HG03521 (cell line): ENCODE results near the gene LGALS4.
"Not testable (repeated sequence)": the region's sequence is repeated elsewhere in the genome, so short reads cannot be mapped to it uniquely, and the experiment has no call there.

Experiments
- ATAC-seq: cut with Tn5 transposase; IDR thresholded peaks from one replicate; pipeline ENCODE4 v1.9.1; 2021; ENCODE audit warnings: mild to moderate bottlenecking, moderate library complexity; ENCODE audit not compliant: unreplicated experiment

The LGALS4 gene, protein sequence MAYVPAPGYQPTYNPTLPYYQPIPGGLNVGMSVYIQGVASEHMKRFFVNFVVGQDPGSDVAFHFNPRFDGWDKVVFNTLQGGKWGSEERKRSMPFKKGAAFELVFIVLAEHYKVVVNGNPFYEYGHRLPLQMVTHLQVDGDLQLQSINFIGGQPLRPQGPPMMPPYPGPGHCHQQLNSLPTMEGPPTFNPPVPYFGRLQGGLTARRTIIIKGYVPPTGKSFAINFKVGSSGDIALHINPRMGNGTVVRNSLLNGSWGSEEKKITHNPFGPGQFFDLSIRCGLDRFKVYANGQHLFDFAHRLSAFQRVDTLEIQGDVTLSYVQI

DNA sequence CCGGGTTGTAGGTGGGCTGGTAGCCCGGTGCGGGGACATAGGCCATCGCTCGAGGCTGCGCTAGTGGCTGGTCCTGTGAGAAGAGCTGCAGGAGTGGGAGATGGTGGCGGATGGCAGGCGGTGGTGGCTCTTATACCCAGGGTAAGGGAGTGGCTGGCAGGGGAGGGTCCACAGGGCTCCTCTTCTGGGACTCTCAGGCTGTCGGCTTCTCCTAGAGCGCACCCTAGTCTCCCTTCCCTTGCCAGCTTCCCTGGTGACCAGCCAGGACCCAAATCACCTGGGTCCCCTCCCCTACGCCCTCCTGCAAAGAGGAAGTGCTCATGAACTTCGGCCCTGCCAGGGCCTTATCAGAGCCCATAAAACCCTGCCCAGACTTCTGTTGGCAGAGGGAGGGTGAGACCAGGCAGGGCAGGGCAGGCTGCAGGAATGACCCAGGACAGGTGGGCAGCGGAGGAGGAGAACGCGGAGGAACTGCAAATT lies at the start of gene LGALS4:
LGALS4 (minus strand) TSS at position 105 of the 480 bp plus-strand sequence; CDS start at position 46, 59 bp downstream.
- ATAC-seq, result no peak

DNA sequence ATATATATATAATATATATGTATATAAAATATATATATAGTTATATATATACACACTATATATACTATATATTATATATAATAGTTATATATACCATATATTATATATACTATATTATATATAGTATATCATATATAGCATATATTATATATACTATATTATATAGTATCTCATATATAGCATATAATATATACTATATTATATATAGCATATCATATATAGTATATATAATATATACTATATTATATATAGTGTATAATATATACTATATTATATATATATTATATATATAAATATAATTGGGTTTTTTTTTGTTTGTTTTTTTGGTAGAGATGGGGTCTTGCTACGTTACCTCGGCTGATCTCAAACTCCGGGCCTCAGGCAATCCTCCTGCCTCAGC lies 48.6 kb upstream of the LGALS4 start:
- no peak for ATAC-seq

DNA sequence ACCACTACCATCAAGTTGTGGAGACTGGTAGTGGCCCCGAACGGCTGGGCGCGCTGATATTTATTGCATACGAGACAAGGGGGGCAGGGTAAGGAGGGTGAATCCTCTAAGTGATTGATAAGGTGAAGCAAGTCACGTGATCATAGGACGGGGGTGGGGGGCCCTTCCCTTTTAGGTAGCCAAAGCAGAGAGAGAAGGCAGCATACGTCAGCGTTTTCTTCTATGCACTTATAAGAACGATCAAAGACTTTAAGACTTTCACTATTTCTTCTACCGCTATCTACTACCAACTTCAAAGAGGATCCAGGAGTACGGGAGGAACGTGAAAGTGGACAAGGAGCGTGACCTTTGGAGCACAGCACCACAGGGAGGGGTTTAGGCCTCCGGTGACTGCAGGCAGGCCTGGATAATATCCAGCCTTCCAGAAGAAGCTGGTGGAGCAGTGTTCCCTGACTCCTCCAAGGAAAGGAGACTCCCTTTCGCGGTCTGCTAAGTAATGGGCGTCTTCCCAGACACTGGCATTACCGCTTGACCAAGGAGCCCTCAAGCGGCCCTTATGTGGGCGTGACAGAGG lies 47.0 kb upstream of the LGALS4 start:
- not testable (repeated sequence) for ATAC-seq

DNA sequence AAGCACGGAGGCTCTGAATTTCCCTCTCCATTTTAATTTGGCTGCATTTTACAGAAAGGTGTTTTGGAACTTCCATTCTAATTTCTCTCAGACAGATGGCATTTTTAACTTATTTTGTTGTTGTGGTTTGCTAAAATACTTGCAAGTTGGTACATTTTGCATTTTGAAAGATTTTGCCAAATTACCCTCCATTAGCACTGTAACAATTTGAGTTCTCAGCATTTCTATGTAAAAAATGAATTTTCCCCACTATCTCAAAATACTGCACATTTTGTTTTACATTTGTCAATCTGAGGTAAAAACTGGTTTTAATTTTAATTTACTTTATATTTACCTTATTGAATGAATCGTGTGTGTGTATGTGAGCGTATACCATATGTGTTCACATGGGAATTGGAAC lies 44.1 kb upstream of the LGALS4 start:
- ATAC-seq, result no peak

DNA sequence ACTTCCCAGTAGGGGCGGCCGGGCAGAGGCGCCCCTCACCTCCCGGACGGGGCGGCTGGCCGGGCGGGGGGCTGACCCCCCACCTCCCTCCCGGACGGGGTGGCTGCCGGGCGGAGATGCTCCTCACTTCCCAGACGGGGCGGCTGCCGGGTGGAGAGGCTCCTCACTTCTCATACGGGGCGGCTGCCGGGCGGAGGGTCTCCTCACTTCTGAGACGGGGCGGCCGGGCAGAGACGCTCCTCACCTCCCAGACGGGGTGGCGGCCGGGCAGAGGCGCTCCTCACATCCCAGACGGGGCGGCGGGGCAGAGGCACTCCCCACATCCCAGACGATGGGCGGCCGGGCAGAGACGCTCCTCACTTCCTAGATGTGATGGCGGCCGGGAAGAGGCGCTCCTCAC lies 43.0 kb upstream of the LGALS4 start:
- not testable (repeated sequence) for ATAC-seq

DNA sequence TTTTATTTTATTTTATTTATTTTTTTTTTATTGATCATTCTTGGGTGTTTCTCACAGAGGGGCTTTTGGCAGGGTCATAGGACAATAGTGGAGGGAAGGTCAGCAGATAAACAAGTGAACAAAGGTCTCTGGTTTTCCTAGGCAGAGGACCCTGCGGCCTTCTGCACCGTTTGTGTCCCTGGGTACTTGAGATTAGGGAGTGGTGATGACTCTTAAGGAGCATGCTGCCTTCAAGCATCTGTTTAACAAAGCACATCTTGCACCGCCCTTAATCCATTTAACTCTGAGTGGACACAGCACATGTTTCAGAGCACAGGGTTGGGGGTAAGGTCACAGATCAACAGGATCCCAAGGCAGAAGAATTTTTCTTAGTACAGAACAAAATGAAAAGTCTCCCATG lies 42.2 kb upstream of the LGALS4 start:
- ATAC-seq, result not testable (repeated sequence)

DNA sequence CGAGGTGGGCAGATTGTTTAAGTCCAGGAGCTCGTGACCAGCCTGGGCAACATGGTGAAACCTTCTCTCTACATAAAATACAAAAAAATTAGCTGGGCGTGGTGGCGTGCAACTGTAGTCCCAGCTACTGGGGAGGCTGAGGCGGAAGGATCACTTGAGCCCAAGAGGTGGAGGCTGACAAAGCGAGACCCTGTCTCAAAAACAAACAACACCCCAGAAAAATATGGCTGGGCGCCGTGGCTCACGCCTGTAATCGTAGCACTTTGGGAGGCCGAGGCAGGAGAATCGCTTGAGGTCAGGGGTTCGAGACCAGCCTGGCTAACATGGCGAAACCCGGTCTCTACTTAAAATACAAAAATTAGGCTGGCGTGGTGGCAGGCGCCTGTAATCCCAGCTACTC lies 40.5 kb upstream of the LGALS4 start:
- ATAC-seq, result no peak

DNA sequence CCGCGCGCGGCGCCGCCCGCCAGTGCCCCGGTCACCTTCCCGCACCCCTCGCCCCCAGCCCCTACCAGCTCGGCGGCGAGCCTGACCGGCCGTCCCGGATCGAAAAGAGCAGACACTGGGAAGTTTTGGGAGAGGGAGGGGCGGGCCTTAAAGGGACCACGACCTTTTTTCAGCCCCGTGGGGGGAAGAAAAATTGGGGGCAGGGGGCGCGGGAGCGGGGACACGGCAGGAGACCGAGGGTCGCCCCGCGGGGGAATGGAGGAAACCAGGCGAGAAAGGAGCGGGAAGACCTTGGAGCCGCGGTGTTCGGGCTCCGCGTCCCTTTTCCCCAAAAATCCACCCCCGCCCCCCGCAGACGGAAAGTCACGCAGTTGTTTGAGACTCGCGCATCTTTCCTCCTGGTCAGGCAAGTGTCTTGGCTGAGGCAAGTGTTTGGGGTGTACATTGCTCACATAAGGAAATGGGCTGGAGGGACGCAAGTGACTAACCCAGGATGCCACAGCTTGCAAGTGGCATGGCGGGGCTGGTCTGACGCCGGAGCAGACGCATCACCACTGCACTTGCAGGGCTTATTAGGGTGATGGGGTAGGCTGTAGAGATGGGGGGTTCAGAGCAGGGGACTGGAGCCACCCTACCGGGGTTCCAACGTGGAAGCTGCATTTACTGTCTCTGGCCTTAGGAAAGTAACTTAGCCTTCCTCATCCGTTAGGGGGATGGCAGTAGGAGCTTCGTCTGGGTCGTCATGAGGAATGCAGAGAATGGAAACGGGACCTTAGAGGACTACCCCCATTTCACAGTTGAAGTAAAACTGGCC lies 39.7 kb upstream of the LGALS4 start:
- ATAC-seq, result no peak

DNA sequence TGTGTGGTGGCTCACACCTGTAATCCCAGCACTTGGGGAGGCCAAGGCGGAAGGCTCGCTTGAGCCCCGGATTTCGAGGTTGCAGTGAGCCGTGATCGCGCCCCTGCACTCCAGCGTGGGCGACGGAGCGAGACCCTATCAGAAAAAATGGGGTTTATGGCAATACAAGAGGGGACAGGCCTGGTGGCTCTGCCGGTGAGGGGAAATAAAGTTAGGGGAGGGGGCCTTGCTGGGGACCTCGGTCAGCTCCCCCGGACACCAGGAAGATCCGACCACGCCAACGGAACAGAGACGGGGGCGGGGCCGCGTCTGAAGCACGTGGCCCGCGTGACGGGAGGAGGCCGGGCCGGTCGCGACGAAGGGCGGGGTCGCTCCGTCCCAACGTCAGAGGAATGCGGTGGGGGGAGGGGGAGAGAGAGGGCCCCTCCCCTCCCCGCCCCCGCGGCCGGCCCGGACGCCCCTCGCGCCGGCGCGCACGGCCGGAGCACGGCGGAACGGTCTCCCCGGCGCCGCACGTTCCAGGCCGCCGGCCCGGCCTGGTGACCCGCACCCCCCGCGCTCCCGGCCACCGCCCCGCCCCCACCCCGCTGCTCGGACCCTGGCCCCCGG lies 39.0 kb upstream of the LGALS4 start:
- peak; percentile 20 for ATAC-seq

DNA sequence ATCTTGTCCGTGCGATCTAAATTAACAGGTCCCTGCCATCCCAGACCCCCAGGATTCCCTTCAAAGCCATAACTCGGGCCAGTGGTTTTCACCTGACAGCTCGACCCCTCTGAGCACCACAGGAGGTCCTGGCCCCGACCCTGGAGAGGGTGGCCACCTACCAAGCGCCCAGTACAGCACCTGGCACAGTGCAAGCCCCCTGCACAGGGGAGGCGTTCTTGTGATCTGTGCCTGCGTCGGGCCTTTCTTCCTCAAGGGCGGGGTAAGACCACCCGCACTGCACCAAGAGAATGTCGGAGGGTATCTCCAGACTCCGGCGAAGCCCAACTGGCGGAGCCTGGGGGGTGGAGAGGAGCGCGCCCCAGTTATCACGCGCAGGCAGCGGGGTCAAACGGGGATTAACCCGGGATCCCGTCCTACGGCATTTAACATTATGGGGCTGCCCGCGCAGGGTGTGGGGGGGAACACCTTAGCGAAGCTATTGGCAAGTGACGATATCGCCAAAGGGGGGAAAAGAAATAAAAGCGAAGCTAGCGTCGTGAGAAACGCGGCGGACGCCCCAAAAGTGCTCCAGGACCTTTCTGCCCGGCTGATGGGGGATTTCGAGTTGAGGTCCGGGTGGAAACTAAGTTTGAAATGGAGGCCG lies 38.4 kb upstream of the LGALS4 start:
- no peak for ATAC-seq

DNA sequence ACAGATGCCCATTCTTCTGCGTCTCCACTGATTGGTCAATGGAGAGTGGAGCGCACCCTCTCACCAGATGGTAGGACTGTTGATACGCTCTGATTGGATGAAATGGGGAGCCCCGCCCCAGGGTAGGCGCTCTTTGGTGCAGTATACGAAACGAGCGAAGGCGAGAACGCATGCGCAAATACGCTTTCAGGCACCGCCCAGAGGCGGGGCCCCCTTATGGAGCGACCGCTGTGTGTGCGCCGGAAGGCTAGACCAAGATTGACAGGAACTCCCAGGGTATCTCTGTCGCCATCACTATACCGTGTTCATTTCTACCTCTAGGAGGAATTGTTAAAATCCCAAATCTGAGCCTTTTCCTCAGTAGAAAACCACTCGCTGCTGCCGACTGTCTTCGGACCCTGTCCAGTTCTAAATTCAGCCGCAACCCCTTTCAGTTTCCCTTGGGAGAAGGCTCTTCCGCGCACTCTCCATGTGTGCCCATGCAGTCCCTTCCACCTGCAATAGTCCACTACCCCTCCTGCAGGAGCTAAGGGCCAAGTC lies 37.8 kb upstream of the LGALS4 start:
- peak; percentile 55 for ATAC-seq

DNA sequence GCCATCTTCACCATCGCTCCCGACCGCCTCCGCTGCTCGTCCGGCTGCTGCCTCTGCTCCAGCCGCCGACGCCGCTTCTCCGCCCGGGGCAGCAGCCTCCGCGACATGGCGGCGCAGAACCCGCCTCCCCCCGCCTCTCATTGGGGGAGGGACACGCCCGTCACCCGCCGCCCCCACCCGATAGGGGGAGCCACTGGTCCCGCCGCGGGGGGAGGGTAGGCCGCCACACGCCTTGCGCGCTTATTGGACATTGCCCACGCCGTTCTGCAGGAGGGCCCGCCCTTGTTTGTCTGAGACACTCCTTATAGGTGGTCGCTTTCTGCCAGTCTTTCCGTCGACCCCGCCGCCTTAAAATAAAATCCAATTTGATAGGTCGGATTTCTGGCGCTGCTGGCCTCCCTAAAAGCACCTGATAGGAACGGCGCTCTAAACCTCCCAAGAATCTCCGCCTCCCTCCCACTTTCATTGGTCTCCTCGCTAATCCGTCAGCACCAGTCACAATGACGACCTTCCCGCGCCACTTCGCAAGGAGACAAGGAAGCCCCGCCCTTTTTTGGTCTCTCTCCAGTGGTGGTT lies 37.2 kb upstream of the LGALS4 start, which contains the start of gene HNRNPL:
HNRNPL (minus strand) TSS at position 127 of the 576 bp plus-strand sequence; CDS start at position 107, 20 bp downstream.
- peak; percentile 52 for ATAC-seq

DNA sequence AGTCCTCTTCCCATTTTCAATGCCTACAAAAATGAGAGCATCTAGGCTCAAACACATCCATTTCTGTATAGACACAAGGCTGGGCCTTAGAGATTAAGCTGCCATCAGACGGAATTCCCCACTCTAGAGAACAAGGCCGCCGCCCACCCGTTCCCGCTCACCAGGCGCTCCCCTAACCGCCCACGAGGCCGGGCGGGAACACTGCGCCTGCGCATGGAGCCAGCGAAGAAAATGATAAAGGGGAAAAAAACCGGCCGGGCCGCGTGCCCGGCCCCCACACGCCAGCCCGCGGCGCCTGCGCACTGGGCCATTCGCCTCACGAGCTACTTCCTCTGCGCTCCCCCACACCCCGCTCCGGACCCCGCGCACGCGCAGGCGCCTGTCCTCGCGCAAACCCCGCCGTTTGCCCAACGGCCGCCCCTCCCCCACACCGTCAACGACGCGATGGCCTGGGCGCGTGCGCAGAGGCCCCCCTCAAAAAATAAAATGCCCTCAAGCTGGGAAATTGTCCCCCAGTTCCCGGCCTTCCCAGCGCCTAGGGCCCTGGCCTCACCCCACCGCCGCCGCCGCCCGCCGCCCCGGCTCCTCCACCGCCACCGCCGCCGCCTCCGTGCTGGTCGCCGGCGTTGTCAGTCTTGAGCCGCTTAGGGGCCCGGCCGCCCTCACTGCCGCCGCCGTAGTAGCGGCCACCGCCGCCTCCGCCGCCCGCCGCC lies 36.6 kb upstream of the LGALS4 start:
- peak; percentile 31 for ATAC-seq

DNA sequence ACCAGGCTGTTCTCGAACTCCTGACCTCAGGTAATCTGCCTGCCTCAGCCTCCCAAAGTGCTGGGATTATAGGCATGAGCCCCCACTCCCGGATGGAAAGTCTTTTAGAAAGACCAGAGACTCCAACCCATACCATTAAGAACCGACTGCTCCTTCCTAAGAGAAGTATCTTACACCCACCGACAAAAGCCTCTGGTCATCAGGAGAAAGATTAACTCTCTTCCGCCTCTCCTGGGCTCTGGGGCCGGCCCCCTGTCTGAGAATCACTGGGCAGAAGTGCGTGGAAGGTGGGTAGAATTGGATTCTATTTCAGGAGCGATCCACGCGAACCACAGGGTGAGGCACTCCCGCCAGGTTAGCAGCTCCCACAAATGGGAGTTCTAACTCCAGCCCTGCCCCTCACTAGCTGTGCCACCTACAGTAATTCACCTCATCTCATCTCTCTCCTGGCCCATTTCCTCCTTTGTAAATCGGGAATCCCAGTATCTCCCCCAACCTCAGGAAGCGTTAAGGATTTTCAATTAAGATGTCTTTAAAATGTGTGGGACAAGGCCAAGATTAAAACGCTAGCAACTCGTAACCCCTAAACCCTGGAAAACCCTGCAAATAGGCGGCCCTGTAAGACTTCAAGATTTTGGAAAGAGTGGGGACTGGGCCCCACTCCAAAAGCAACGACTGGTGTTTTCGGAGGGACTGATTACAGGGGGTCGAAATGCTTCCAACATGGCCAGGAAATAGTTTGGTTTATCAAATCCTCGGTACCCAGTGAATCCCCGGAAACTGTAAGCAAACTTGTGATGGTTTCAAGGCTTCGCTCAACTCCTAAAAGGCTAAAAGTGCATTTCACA lies 35.8 kb upstream of the LGALS4 start:
- ATAC-seq, result no peak

DNA sequence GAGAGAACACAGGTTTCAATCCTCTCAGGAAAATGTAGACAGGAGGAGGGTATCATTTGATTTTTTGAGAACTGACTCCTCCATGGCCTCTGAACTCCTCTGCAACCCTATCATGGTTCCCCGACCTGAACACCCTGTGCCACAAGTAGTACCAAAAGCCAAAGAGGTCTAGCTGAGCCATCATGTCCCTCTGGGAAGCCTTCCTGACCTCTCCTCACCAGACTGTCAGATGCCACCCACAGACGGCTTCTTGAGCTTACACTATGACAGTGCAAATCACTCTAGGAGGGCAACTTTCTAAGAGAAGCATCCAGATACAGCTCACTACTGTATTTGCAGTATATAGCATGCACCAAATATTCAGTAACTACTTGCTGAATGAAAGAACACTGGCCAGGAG lies 33.4 kb upstream of the LGALS4 start:
- no peak for ATAC-seq

DNA sequence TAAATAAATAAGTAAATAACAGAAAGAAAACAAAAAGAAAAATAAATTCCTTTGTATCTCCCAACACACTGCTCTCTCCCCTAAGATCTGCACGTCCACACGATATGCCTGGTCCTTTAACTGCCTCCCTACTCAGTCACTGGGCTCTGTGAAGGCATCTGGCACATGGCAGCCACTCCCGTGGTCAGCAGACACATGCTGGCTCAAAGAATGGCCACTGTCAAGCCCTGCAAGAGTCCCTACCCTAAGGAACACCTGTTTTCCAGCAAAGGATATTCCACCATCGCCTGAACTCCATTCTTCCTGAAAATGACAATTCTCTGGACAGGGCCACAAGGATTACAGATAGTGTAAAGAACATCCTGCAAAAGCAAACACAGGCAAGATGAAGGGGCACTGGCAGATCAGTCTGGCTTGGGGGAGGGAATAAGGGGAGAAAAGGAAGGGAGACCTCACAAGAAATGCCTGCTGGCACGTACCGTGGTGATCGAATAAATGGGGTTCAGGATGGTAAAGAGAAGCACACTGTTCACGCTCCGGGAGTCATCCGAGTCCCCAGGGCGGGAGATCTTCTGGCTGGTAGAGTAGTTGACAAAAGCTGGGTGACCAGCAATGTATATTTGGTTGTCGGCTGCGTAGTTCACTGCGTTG lies 32.8 kb upstream of the LGALS4 start:
- no peak for ATAC-seq

DNA sequence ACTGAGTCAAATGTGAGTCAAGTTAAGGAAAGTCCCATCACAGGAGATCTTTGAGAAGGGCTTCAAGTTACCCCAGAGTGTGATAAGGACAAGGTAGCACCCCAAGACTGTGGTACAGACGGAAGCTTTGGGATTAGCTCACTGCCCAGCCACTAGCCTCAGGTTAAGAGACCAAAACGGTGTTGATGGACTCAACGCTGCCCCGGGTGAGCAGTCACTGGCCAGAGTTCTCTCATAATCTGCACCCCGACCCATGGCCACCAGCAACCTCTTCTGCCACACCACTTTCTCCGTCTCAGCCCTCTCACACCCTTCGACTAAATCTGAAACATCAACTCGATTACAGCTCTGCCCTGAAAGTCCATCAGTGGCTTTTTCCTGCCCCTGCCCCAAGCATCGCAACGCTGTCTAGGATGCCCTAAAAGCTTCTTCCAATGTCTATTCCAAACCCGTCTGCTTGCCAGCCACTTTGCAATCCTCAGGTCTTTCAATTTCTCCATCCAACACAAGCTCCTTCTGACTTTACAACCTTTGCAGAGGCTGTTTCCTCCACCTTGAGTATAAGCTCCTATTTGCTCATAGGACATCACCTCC lies 31.4 kb upstream of the LGALS4 start:
- ATAC-seq, result no peak
